ENCODE data around the gene GRIN2B.

The GRIN2B gene

DNA sequence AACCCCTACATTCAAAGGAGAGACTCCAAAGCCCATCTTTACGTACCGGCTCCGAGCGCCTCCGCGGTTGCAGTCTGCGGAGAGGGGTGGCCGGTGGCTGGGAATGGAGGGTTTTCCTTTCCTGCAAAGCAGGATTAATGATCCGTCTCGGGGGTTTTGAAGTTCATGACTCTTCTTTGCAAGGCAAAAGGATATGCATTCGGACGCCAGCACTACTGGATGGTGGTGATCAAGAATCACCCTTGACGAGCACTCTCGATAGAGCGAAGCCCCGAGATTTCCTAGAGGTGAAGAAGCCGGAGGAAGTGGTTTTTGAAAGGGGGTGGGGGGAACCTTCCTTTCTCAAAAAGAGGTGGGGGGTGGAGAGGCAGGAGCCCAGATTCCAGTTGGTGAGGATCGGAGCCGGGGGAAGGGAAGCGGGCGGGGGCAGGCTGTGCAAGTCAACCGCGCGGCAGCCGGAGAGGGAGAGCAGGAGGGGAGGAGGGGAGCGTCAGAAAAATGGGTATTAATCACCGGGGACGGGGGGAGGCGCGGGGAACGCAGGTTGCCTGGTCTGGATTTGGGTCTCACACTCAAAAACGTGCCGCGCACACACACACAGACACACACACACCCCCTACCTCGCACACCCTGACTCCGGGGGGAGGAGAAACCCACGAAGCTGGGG is at the start of gene GRIN2B:
Gene GRIN2B (minus strand): TSS at position 307 of the 667 bp plus-strand sequence. CDS start 115,394 bp downstream, outside the sequence.
- peak in 1 of 2 experiments; percentile 17 for DNase-seq

DNA sequence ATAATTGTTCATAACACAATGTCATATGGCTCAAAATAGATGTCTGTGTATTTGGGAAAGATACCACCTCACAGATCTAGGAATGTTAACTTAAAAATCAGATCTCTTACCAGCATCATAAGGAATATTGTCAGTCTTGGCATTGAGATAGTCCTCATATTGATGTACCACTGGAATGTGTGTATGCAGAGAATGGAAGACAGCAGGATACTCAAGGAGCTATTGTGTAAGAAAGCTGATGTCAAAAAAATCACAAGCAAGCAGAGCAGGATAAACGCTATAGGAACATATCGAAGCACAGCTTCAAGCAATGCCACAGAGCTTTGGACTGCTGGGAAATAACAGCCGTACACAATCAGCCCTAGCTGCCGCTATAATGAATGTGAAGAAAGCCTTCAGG is 45.1 kb upstream of the GRIN2B start:
- no peak for DNase-seq

DNA sequence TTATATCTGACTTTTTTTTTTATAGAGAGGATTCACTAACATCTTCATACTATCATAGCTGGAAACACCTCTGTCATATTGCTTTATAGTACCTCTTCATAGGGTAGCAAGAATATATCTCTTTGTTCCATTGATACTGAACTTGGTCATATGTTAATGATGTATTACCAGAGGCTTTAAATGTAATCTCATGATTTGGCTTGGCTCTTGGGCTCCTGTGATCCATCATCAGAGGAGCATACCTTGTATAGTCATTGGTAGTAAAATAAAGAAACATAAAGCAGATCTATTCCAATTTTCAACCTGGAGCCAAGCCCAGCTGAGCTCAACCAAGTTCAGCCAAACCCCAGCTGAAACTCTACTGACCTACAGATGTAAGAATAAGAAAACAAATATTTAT is 43.2 kb upstream of the GRIN2B start:
- DNase-seq, result no peak

DNA sequence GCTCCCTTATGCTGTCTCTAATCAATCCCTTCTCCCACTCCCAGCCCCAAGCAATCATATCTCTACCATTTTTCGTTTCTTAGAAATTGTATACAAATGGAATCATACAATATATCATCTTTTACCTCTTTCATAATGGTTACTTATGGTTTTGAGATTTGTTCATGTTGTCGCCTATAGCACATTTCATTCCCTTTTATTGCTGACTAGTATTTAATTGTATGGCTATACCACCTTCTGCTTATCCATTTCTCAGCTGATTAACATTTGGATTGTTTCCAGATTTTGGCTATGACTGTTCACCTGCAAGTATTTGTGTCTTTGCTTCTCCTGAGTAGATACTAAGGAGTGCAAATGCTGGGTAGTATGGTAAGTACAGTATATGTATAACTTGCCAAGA is 36.7 kb upstream of the GRIN2B start:
- no peak for DNase-seq

DNA sequence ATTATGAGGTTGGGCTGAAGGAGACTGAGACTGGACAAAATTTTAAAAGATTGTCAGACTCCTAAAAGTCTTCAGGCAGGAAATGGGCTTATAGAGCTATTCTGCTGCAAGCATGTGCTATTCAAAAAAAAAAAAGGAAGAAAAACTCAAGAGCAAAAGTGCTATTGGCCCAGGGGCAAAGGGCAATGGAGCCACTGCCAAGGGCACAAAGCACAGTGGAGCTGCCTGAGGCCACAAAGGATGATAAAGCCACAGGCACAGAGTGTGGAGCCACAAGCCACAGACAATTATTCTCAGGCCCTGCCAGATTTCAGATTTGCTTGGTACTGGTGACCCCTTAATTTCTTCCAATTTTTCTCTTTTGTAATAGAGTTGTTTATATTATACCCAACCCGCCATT is 29.6 kb upstream of the GRIN2B start:
- no peak for DNase-seq

DNA sequence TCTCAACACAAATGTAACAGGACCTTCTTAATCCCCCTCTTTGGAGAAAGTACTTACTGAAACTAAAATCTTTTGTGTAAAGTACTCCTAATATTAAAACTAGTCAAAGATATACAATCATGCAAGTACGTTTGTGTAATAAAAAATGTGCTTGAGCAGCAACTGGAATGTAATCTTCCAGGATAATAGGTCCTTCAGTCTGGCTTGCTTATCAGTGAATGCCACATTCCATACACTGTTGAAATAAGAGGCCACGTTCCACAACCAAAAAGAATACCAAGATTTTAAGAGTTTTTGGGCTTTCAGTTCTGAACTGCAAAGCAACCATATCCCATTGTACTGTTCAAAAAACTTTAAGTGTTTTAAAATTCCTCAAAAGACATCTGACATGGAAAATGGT is 26.2 kb upstream of the GRIN2B start:
- no peak for DNase-seq

DNA sequence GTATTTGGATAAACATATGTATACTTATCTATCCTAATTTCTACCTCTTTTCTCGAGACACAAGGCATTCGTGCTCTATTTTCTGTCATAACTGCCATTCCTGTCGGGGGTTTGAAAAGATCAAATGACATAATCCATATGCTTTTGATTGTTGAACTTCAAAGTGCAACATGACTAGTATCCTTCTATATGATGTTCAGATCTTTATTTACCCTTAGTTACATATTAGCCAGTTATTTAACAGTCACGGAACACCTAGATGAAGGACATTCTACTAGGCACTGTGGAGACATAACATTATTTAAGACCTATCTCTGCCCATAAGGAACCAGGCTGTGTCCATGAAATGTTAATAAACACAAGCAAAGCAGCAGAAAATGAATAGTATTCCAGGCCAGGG is 11.2 kb upstream of the GRIN2B start:
- no peak for DNase-seq

DNA sequence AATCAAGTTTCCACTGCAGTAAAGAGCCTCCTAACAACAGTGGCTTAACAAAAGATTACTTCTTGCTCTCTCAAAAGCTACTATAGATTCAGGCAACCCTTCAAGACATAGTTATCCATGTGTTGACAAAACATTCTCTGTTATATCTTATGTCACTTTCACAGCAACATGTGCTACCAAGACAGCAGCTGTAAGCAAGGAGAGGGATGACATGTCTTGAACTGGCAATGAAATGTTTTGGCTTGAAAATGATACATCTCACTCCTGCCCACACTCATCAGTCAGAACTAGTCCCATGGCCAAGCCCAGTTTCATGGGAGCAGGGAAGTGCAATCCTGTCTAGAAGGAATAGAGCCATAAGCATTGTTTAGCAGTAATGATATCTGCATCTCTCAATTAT is 10.7 kb upstream of the GRIN2B start:
- no peak for DNase-seq

DNA sequence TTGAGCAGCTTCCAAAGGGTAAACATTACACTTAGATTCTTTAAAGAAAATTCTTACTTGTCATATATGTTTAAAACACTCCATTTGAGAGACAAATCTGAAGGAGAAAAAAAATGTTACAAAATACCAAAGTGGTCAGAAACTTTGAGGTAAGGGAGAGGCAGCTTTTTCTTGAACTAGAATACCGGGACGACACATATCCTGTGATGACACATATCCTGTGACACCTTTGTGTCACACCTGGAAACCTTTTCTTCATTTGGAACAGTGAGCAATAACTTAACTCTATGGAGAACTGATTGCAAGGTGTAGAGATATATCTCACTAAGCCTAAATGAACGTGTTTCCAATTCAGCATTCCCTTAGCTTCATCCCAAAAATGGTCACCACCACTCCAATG is 4.6 kb upstream of the GRIN2B start:
- DNase-seq, result no peak

DNA sequence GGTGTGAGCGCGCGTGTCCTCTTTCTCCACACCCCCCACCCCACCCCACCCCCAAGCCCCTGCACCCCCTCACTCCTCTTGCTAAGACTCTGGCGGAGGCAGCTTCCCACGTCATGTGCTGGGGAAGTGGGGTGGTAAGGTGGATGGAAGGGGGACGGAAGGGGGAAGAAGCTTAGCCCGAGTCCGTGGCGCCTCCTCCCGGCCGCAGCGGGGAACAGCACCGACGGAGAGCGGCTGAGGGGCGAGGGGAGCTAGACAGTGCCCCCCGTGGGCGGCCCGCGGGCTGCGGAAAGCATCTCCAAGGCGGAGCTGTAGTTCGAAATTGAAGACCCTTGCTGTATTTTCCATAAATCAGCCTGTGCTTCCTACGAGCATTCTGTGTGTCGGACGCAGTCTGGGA is 588 bp upstream of the GRIN2B start:
- peak; percentile 44 to 45 for DNase-seq

DNA sequence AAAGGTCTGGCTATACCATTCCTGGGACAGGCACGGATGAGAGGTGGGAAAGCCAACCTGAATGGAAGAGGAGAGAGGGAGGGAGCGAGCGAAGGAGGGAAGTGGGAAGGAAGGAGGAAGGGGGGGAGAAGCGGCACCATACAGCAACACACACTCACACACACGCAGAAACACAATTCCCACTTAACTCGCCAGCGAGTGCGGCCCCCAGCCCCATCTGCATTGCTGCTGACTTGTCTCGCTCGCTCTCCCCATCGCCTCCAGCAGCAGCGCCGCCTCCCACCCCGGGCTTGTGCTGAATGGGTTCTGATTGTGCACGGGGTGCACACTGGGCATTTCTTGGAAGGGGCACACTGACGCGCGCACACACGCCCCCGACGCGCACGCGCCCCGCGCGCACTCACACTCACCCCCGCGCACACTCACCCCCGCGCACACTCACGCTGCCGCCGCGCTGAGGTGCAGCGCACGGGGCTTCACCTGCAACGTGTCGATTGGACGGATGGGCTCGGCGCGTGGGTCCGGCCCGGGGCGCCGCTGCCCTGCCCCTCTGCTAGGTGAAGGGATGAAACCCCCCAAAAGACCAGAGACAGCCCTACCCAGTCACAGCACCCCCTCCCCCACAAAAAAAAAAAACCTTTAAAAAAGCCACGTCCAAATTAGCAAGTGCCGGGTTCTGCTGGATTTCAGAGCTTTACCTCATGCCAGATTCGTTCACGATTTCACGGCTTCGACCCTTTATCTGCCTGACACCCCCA is 685 bp downstream of the GRIN2B start:
- DNase-seq, result no peak

DNA sequence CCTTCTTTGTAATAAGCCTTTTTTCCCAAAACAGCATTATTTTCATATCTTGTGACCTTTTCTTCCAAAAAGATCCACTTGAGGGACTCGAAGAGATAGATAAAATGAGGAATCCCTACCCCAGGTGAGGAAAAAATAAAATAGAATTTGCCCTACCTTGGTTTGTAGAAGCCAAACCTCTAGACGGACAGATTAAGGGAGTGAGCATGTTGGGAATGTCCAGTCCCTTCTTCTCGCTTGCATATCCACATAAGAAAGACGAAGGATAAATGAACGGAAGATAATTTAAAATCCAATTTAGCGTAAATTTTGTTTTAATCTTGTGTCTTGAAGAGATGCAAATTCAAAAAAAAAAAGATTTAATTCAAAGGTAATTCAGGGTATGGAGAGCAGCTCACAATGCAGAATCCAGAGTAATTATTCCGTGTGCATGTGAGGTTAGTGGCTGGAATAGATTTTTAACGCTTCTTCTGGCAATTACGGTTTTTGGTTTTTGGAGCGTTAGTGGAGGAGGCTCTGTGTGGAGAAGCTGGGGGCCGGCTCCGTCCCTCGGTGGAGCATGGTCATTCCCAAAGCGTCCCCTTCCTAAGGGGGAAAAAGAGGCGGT is 1.5 kb downstream of the GRIN2B start:
- no peak for DNase-seq

DNA sequence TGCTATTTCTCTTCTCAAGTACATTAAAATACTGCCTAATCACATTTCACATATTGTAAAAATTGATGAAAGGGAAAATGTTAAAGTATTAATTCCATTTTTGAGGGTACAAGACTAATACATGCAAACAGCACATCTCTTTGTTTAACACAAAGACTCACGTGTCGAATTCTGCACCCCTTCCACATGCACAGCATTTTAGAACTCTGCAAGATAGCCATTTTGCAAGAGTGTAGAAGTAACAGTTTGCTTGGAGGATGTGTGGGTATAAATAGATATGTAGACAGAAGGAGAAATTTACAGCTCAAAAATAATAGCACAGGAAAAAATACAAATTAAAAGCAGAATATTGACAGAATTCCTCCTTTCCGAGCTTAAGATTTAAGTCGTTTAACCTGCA is 2.5 kb downstream of the GRIN2B start:
- DNase-seq, result no peak

DNA sequence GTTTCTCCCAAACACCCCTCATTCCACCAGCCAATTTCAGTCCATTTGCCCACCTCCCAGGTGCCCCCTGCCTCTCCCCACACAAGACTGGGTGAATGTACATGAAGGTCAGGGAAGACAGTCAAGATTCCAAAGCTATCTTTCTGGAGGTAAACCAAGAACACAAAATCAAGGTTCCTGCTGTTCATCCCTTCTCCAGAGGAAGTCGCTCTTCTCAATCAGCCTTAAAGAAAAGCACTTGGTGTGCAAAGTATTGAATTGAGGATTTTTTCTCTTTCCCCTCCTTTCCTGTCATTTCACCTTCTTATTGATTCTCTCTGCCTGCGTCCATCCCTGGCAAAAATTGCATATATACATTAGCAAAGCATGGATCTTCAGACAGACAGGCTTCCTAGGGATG is 4.5 kb downstream of the GRIN2B start:
- DNase-seq, result no peak

DNA sequence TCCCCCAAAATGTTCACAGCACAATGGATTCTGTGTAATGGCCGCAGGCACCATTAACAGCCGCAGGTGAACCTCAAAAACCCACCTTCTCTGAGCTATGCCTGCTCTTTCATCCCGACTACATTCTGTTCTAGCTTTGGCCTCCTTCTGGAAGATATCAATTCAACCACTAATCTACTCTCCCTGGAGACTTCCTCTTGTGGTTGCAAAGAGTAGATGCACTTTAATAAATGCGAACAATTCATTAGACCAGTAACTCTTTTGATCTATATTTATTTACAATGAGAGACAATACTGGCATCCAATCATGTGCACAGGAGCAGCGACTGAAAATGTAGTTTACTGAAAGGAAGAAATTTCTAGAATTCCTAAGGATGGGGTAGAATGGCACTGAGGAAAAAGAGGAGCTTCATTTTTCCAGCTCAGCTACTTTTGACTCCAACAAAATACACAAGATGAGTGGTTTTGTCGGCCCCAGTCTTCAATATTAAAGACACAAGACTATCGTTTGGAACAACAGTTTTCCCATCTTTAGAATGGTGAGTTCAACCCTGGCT is 5.3 kb downstream of the GRIN2B start:
- DNase-seq, result no peak

DNA sequence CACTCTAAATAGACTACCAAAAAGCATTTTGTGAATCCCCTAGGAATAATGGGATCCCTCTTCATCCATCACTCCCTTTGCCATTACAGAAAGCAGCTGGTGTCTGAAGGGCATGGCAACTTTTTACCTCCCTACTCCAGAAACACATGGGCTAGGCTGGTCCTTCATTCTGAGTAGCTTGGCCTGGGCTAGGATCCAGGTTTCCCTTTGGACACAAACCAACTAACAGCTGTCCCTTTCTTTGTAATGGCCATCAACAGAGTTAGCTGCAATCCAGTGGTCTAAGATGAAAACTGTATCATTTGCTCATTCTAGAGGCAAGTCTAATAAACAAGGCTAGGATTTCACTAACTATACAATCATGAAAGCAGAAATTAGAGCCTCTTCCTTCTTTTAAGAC is 7.4 kb downstream of the GRIN2B start:
- no peak for DNase-seq

DNA sequence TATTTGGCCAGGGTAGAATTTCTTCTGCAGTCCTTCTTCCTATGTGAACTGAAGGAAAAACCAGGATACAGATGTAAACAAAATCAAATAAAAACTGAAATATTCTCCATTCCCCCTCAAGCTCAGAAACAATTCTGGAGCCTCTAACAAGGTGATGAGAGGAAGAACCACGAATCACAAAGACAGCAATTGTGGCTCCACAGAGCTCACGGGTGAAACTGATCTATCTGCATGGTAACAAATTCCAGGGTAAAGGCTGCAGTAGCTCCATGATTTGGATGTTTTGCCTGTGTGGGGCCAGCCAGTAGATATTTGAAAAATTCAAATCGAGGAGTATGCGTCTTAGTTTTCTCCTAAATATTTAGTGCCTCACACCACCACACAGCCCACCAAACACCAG is 10.6 kb downstream of the GRIN2B start:
- DNase-seq, result no peak

DNA sequence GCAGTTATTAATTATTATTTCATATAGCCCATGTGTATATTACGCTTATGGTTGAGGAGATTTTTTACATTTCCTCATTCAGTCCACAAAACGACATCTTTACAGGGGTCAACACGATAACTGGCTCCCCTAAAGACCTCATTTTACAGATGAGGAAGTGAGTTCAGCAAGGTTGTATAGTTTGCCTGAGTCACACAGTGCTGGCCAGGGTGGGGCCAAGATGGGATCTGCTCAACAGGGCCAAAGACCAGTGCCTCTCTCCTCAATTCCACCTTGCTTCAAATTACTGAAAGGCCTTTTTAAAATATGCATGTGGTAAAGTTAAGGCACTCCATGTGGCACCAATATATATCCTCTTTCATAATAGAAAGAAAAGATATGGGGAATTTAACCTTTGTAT is 13.1 kb downstream of the GRIN2B start:
- DNase-seq, result no peak

DNA sequence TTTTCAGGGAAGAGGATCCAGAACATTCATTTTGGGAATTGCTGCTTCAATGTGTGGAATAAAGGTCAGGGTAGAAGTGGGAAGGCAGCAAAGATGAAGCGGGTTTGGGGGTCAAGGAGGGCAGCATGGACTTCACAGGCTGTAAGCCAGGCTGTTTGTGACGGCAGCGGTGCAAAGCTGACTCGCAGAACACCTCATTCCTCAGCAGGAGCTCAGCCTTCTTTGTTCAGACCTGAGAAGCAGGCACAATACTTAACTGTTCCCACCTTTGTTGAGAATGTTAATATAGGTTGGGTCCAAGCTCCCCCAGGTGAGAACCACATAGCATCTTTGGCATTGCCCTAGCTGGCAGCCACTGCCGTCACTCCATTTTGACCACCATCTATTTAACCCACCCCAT is 16.7 kb downstream of the GRIN2B start:
- no peak for DNase-seq

DNA sequence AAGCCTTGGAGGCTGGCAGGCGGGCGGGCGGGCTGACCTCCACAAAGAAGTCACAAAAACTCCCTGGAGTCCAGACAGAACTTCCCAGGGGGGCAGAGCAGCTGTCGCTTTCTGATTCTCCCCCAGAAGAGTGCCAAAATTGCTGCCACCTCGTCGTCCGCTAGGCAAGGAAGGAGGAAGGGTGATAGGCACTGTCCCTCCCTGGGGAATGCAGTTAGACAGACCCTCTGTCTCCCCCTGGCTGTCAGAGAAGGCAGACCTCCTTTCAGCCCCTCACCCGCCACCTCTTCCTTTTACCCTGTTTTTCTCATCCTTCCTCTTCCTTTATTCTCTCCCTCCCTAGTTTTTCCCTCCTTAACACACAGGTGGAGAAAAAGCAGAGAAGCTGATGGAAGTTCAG is 18.7 kb downstream of the GRIN2B start:
- no peak for DNase-seq

DNA sequence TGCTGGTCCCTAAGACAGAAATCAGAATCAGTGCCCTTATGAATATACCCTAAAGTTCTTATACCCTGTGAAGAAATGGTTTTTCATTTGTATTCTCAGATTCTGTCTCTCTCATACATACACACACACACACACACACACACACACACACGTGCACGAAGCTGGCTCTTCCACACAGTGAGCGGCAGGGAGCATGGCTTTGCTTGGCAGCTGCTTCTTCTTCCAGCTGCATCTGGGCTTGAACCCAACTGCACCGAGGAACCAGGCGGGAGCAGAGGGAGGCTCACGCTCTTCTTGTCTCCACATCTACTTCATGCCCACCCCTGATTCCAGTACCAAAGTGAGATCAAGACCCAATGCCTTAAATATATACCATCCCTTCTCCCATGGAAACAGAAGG is 19.4 kb downstream of the GRIN2B start:
- DNase-seq, result no peak

DNA sequence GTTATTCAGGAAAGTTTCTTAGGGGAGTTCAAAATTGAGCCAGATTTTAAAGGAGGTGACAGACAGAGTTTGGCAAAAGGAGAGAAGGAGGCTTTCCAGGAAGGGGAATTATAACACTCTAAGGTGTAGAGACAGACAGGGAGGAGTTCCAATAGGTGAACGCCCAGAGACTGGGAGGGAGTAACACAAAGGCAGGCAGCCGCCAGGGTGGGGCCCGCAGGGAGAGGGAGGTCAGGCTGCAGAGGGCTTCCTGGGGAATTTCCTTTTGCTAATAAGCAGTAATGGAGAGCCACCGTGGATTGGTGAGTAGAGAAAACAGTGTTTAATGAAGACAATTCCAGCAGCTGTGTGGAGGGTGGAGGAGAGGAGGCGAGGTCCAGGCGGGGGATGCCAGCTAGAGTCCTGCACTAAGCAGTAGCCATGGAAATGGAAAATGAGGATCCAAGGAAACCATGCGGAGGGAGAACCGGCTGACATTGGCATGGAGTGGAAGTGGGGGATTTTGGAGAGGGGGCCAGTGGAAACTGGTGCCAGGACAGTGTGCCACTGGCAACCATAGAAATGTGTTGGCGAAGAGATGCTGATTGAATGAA is 22.2 kb downstream of the GRIN2B start:
- no peak for DNase-seq

DNA sequence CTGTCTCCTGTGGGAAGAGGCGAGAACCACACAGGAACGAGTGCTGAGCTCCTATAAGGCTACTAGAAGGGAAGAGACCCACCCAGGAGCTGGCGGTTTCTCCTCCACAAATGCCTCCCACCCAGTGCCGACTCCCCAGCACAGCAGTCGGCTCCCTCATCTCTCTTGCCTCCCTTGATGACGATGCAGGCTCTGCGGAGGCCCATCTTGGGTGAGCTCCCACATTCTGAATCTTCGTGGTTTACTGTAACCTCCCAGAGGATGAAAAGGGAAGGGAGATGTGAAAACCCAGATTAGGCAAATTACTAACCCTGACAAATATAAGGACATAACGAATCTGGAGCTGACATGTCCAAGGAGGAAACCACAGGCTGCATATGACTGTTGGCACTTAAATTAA is 23.8 kb downstream of the GRIN2B start:
- no peak for DNase-seq

All from activated T-cell treated with anti-CD3 and anti-CD28 coated beads, Interleukin-2, amount 50 U/mL, for 48 hours (primary cell).